GM12878 (cell line): ENCODE results near the gene TRAPPC3.

ENCODE experiments used
- ATF3 ChIP-seq: IDR thresholded peaks from 2 replicates; pipeline ENCODE4 v1.6.1; 2011; ENCODE audit warnings: low read depth, mild to moderate bottlenecking, low read length, moderate library complexity, borderline replicate concordance; ENCODE audit errors: extremely low read depth
- CBX5 ChIP-seq: sonication (generic); IDR thresholded peaks from 2 replicates; pipeline ENCODE4 v1.6.1; 2016; ENCODE audit warnings: low read depth, moderate library complexity, mild to moderate bottlenecking, inconsistent platforms
- CEBPB ChIP-seq, 2 experiments: fragments of 150-350 bp in 1 of 2; IDR thresholded peaks; 2 replicates each; pipeline ENCODE4 v1.6.1; 2012 to 2014; ENCODE audit warnings: low read depth in 2 of 2, low read length in 2 of 2, borderline replicate concordance in 1 of 2, inconsistent platforms in 1 of 2
- CTCF ChIP-seq, 3 experiments: IDR thresholded peaks in 2 of 3; conservative IDR thresholded peaks in 1 of 3; 2 replicates each; pipeline ENCODE4 v1.5.1; 2011; ENCODE audit warnings: low read depth in 3 of 3, low read length in 3 of 3, mild to moderate bottlenecking in 3 of 3, control low read depth in 2 of 3, moderate library complexity in 2 of 3, inconsistent platforms in 1 of 3, mixed read lengths in 1 of 3; ENCODE audit not compliant: control insufficient read depth in 2 of 3, insufficient read depth in 1 of 3; ENCODE audit errors: extremely low read depth in 1 of 3
- EP300 ChIP-seq, 2 experiments: fragments of 150-350 bp in 1 of 2; IDR thresholded peaks; 2 replicates each; pipeline ENCODE4 v1.6.1; 2011 to 2012; ENCODE audit warnings: low read depth in 2 of 2, low read length in 2 of 2, borderline replicate concordance in 1 of 2, improper control_type of control experiment in 1 of 2, inconsistent platforms in 1 of 2; ENCODE audit not compliant: control insufficient read depth in 1 of 2
- FOXM1 ChIP-seq: IDR thresholded peaks from 2 replicates; pipeline ENCODE4 v1.6.1; 2012; ENCODE audit warnings: low read depth, mild to moderate bottlenecking, inconsistent platforms, low read length, moderate library complexity
- GABPA ChIP-seq: IDR thresholded peaks from 2 replicates; pipeline ENCODE4 v1.6.1; 2014; ENCODE audit warnings: antibody characterized with exemption, low read depth, mild to moderate bottlenecking, inconsistent platforms
- HDAC6 ChIP-seq: fragments of 200-600 bp; sonication (generic); IDR thresholded peaks from one replicate; pipeline ENCODE4 v1.8.0; 2017; ENCODE audit warnings: antibody characterized with exemption; ENCODE audit not compliant: unreplicated experiment
- POLR2A ChIP-seq: IDR thresholded peaks from 2 replicates; pipeline ENCODE4 v1.6.1; 2011; ENCODE audit warnings: low read depth, mild to moderate bottlenecking, low read length
- TARDBP ChIP-seq: IDR thresholded peaks from 2 replicates; pipeline ENCODE4 v1.6.1; 2016; ENCODE audit warnings: borderline replicate concordance

GRCh38 chr1:36119456-36119855, 29.8 kb downstream of the TRAPPC3 start:
- TF ChIP-seq POLR2A (no peak), TARDBP (no peak), ATF3 (no peak), FOXM1 (no peak), HDAC6 (no peak), CBX5 (no peak), CTCF (IDR thresholded peaks at IDR 0.05 in 2 of 3, conservative IDR thresholded peaks at IDR 0.05 in 1 of 3; ENCODE audit: control insufficient read depth in 2 of 3, extremely low read depth in 1 of 3, insufficient read depth in 1 of 3, low read depth in 3 of 3, low read length in 3 of 3) (no peak), CEBPB (IDR thresholded peaks at IDR 0.05; ENCODE audit: borderline replicate concordance in 1 of 2, low read depth in 2 of 2, low read length in 2 of 2) (no peak), EP300 (IDR thresholded peaks at IDR 0.05; ENCODE audit: borderline replicate concordance in 1 of 2, control insufficient read depth in 1 of 2, low read depth in 2 of 2, low read length in 2 of 2) (no peak), GABPA (no peak)
